ENCODE data around the gene NCF4.

NCF4 gene

DNA sequence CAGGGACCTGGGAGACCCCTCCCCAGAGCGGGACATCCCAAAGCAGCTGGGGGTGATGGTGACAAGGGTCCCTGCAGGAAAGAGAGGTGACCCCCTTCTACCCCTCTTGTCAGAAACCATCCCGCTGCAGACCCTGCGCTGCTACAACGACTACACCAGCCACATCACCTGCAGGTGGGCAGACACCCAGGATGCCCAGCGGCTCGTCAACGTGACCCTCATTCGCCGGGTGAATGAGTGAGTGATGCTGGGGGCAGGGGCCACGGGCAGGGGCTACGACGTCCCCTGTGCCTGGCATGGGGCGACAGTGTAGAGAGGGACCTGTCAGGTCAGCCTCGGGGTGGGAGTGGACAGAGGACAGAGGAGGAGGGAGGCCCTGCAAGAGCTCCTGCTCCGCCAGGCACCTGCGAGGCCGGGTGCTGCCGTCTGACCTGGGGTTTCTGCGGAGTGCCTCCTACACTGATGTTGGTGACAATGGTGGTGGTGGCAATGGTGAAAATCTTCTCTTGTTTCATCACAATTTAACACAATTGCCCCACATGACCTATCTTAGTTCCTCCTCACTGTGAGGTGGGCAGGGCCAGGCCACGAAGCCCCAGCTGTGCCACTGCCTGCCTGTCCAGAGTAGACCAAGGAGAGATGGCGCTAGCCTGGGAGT, 62.5 kb downstream of the NCF4 start:
- no peak for DNase-seq (ENCODE audit: low read depth)
- TF ChIP-seq, protein P1, sequence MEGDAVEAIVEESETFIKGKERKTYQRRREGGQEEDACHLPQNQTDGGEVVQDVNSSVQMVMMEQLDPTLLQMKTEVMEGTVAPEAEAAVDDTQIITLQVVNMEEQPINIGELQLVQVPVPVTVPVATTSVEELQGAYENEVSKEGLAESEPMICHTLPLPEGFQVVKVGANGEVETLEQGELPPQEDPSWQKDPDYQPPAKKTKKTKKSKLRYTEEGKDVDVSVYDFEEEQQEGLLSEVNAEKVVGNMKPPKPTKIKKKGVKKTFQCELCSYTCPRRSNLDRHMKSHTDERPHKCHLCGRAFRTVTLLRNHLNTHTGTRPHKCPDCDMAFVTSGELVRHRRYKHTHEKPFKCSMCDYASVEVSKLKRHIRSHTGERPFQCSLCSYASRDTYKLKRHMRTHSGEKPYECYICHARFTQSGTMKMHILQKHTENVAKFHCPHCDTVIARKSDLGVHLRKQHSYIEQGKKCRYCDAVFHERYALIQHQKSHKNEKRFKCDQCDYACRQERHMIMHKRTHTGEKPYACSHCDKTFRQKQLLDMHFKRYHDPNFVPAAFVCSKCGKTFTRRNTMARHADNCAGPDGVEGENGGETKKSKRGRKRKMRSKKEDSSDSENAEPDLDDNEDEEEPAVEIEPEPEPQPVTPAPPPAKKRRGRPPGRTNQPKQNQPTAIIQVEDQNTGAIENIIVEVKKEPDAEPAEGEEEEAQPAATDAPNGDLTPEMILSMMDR (IDR thresholded peaks at IDR 0.05; ENCODE audit: insufficient read depth, low read depth, low read length, missing control alignments): no peak
- H3K4me3 ChIP-seq (ENCODE audit: low read depth, low read length): no peak overlapping the region

DNA sequence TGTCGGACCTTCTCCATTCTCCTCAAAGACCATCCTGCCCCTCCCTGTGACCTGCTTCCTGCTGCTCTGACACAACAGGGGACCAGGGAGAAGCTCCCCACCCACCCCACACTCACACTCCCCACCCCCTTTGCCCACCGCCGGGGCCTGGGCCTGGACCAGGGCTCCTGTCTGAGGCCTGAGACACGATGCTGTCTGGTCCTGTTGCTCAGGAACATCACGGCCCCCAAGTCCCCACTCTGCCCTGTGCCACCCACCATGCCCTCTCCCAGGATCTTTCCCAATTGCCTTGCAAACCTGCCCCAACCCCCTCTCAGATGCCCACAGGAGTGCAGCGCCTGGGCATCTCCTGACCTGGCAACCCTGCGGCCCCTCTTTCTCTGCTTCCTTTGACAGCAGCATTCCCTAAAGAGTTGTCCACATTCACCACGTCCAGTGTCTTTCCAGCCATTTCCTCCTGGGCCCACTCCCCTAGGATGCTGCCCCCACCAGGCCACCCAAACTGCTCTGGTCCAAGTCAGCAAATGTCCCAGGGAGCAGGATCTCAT, 63.4 kb downstream of the NCF4 start:
- H3K4me3 ChIP-seq (ENCODE audit: low read depth, low read length): no peak overlapping the region
- TF ChIP-seq, protein P1 (IDR thresholded peaks at IDR 0.05; ENCODE audit: insufficient read depth, low read depth, low read length, missing control alignments): no peak
- no peak for DNase-seq (ENCODE audit: low read depth)

DNA sequence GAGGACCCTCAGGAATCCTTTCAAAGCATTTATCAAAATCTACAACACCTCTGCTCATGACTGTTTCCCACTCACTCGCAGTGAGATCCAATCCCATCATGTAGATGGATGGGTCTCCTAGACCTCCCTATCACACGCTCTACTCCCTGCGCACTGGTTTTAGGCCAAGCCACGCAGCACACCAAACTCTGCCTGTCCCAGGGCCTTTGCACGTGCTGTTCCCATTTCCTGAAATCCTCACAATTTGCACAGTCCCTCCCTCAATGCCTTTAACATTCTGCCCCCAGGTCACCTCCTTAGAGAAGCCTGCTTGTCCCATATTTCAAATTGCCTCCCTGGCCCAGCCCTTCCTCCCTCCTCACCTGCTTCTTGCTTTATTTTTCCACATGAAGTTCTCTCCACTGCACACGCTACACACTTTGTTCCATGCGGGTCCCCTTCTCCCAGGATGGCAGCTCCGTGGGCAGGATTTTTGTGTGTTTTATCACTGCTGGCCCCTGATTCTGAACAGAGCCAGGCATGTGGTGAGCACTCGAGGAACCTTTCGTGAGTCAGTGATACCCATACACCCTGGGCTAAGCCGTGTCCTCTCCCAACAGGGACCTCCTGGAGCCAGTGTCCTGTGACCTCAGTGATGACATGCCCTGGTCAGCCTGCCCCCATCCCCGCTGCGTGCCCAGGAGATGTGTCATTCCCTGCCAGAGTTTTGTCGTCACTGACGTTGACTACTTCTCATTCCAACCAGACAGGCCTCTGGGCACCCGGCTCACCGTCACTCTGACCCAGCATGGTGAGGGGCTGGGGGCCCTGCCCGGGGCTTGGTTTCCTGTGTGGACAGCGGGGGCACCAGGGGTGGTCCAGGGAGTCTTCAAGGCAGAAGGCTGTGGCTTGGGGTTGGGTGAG, 64.8 kb downstream of the NCF4 start:
- no peak overlapping the region for H3K4me3 ChIP-seq (ENCODE audit: low read depth, low read length)
- DNase-seq (ENCODE audit: low read depth): no peak
- TF ChIP-seq, protein P1 (IDR thresholded peaks at IDR 0.05; ENCODE audit: insufficient read depth, low read depth, low read length, missing control alignments): no peak

DNA sequence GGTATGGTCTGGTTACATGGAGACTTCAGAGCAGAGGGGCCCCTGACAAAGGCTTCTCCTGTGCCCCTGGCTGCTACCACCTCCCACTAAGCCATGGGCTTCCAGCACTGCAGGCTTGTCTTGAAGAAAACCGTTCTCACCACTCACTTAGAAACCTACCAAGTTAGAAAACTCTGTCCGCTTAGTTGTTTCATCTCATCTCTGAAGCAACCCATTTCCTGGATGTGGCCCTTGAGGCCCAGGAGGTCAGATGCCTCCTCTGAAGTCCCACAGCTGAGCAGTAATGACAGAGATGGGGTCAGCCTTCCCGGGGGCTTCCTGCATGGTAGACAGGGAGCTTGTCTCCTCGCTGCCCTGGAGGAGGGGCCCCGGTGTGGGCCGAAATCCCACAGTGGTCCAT, 65.5 kb downstream of the NCF4 start:
- TF ChIP-seq, protein P1 (IDR thresholded peaks at IDR 0.05; ENCODE audit: insufficient read depth, low read depth, low read length, missing control alignments): no peak
- no peak overlapping the region for H3K4me3 ChIP-seq (ENCODE audit: low read depth, low read length)
- no peak for DNase-seq (ENCODE audit: low read depth)

DNA sequence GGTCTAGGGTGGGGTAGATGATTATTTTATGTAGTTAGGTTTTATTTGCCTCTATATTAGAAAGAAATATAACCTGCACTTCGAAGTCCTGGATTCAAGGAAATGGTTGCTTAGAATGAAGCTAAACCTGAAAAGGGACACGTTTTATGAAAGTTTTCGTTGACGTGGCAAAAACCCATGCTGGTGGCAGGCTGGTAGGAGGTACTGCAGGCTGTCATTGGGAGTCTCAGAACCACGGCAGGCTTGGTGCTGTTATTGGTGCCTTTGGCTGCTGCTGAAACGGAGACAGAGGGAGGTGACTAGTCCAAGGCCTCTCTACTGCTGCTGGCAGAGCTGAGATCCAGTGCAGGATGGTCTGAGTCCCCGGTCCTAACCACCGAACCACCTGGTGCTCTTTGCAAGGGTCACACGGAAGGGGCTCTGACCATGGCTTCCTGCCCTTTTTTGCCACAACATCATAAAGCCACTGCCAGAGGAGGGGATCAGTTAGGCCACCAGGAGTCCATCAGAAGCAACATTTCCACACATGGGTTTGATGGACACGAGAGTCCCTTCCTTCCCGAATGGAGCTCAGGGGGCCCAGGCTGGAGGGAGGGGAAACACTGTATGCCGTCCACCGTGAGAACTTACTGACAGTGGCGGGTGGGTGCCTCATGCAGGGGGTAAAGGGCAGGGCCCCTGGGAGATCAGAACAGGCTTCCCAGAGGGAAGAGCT, 66.1 kb downstream of the NCF4 start:
- TF ChIP-seq, protein P1 (IDR thresholded peaks at IDR 0.05; ENCODE audit: insufficient read depth, low read depth, low read length, missing control alignments): no peak
- no peak for DNase-seq (ENCODE audit: low read depth)
- no peak overlapping the region for H3K4me3 ChIP-seq (ENCODE audit: low read depth, low read length)
